NAMALWA (cell line): Measurements from ENCODE around the gene MAP3K12.
"Not testable (repeated sequence)": the region's sequence is repeated elsewhere in the genome, so short reads cannot be mapped to it uniquely, and the experiment has no call there.

Experiments used
- DNase-seq: peaks from one replicate; pipeline ENCODE4 v3.0.0-alpha.2; 2015; ENCODE audit warnings: low spot score

Gene MAP3K12

GRCh38 chr12:53466640-53467039 is 32.6 kb downstream of the MAP3K12 start:
- DNase-seq = no peak

DNA sequence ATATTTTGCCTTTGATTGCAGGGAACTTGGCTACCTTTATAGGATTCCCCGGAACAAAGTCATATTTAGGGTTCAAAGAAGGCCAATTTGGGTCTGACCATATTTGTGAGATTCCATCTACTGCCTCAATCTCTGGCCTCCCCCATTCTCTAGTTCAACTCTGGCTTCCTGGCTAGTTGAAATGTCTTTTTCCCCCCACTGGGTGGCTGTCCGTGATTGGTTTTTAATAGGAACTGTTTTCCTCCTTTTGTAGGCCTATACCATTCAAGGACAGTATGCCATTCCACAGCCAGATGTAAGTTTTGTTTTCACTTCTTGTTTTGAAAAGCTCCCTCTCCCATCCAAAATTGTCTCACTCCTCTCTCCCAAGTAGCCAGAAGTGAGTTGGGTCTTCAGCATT is 33.6 kb downstream of the MAP3K12 start:
- DNase-seq = no peak

- DNase-seq = no peak
Observed at GRCh38 chr12:53464685-53465418, 34.4 kb downstream of the MAP3K12 start.

GRCh38 chr12:53463802-53464560 is 35.3 kb downstream of the MAP3K12 start:
- no peak for DNase-seq

DNA sequence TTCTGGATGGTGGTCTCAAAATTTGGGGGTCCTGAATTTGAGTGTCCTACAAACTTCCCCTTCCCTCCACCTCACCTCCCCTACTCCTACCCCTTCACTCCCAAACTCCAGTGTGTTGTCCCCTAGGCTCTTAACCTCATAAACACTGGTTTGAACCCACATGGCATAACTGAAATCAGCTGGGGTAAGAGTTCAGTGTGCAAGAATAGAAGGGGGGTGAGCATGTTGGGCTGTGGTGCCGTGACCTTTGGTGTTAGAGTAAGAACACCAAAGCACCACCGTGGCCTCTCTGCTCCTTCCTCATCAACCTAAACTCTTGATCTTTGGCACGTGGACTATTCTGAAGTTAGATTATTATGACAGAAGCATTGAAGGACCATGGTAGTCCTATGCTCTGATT is 36.3 kb downstream of the MAP3K12 start:
- DNase-seq = no peak

- DNase-seq = no peak
Observed at GRCh38 chr12:53461591-53461990, 37.7 kb downstream of the MAP3K12 start.

DNA sequence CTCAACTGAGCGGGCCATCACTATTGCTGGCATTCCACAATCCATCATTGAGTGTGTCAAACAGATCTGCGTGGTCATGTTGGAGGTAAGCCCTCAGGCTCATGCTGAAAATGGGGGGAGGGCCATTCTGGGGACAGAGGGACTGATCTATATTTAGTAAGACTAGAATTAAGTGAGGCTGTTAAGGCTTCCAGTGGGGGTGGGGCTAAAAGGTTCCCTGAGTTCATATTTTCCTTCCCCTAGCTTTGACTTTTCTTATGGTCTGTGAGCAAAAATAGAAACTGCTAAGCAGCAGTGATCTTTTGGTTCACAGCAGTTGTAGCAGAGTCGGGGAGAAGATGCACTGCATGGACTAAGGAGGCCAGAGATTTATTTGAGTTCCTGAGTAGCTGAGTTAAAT is 38.2 kb downstream of the MAP3K12 start:
- no peak for DNase-seq

- peak; percentile 13 for DNase-seq
Observed at GRCh38 chr12:53459097-53459496, 40.2 kb downstream of the MAP3K12 start.

DNA sequence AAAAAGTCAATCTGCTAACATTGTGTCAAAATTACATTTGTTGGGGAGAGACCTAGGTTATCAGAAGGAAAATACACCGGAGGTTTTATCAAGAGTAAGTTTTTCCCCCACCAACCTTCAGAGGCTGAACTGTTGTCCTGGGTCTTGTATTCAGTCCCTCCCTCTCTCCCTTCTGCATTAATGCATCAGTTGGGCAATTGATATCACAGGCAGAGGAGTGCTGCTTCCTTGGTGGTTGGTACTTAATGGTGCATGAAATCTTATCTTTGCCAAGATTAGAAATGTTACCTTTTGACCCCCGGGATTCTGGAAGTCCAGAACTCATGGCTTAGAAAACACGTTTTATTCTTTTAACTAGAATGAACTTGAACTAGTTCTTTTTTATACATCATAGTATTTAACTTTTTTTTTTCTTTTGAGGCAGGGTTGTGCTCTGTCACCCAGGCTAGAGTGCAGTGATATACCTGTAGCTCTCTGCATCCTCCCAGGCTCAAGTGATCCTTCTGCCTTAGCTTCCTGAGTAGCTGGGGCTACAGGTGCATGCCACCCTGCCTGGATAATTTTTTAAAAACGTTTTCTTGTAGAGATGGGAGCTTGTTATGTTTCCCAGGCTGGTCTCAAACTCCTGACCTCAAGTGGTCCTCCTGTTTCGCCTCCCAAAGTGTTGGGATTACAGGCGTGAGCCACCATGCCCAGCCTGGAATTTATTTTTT is 42.4 kb downstream of the MAP3K12 start:
- DNase-seq = peak; percentile 32

- no peak for DNase-seq
Observed at GRCh38 chr12:53454707-53455106, 44.6 kb downstream of the MAP3K12 start.

DNA sequence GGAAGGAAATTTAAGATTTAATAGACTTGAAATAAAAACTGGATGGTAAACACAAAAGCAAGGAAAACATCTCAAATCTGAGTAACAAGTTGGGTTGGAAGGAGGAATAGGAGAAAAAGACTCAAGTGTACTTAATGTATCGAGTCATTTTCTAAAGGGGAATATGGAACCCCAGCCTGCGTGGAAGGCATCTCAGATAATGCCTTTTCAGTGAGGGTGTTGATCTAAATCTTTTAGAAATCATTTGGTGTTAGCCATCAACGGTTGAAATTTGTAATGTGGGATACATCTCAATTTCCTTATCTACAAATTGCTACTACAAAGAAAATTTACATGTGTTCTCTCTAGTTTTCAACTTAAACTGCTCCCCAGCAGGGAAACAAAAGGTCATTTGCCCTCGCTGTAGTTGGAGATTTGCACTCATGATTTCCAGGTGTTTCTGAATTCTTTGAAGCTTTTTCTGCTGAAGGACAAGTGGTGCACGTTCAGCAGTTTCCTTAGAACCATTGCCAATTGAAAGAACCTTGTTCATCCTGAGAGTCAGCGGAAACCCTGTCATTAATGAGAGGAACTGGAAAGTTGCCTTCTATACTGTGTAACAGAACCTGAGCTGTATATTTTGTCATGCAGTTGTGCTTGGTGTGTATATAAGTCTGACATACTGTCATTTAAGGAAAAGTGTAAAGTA is 45.2 kb downstream of the MAP3K12 start:
- DNase-seq = peak; percentile 16

DNA sequence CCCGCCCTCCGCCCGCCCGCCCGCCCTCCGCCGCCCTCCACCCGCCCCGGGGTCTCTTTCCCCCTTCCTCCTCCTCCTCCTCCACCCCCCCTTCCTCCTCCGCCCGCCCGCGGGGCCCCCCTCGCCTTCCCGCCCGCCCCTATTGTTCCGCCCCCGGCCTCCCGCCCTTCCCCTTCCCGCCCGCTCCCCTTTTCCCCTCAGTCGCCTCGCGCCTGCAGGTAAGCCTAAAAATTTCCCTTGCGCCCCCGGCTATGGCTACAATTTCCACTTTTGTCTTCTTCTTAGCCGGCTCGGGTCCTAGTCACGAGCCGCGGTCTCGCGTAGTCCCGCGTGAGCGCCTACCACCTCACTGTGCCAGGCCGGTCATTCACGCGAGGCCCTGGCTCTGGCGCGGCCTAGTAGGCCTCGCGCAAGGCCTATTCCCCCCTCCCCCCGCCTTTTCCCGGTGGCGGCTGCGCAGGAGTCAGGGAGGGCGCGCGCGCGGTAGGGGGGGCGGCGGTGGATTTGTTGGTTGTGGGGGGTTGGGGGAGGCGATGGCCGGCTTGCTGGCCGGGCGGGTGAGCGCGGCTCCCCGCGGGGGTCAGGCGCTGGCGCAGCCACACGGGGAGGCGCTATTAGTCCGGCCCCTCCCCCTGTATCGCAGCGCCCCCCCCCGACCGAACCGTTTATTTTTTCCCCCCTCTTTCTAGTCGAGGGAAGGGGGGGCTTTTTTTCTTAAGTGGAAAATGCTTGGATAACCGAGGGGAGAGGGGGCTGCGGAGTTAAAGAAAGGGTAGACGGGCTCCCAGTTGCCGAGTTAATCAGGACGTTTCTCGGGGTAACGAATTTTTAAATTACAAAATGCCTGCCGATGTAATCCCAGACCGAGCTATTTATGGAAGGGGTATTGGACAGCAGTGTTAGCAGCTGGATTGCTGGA is 46.8 kb downstream of the MAP3K12 start:
- peak; percentile 74 for DNase-seq

DNA sequence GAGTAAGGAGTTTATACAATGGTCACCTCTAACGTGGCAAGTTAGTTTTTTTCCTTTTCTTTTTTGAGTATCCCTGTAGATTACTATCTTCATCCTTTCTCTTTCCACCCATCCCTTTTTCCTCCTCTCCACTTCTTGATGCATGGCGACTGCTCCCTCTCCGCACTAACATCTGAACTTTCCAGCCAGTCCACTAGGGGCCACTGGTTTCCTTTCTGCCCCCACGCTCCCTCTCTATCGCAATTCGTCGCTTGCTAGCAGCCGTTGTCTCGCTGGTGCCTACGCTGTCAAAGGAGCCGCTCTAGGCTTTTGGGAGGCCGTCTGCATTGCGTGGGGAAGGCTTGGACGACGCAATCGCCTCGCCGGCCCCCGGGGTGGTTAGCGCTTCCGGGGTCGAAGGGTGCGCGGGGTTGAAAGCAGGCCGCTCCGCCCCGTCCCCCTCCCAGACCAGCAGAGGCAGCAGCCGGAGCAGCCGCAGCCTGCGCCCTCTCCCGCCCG is 47.5 kb downstream of the MAP3K12 start, which contains the start of gene PCBP2:
PCBP2 (plus strand) TSS at position 442 of the 498 bp plus-strand sequence. CDS start 2,699 bp downstream, outside the sequence.
- peak; percentile 99 for DNase-seq

GRCh38 chr12:53450936-53451335 is 48.3 kb downstream of the MAP3K12 start:
- no peak for DNase-seq

GRCh38 chr12:53444593-53445325 is 54.5 kb downstream of the MAP3K12 start:
- DNase-seq = not testable (repeated sequence)

DNA sequence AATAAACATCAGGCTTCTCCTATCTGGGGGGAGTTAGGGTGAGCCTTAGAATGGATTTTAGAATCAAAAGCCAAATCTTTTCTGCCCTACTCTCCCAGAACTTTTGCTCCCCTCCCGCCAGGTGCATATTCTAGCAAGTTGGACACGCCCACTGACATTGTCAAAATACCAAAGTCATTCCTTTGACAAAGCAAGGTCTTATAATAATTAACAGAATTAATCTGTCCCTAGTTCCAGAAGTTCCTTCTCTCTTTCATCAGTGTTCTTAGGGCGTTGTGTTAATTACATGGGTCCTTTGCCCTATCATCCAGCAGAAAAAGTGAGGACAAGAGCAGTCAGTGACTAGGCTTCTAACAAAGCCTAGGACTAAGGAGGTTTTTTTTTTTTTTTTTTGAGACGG is 55.3 kb downstream of the MAP3K12 start:
- no peak for DNase-seq

DNA sequence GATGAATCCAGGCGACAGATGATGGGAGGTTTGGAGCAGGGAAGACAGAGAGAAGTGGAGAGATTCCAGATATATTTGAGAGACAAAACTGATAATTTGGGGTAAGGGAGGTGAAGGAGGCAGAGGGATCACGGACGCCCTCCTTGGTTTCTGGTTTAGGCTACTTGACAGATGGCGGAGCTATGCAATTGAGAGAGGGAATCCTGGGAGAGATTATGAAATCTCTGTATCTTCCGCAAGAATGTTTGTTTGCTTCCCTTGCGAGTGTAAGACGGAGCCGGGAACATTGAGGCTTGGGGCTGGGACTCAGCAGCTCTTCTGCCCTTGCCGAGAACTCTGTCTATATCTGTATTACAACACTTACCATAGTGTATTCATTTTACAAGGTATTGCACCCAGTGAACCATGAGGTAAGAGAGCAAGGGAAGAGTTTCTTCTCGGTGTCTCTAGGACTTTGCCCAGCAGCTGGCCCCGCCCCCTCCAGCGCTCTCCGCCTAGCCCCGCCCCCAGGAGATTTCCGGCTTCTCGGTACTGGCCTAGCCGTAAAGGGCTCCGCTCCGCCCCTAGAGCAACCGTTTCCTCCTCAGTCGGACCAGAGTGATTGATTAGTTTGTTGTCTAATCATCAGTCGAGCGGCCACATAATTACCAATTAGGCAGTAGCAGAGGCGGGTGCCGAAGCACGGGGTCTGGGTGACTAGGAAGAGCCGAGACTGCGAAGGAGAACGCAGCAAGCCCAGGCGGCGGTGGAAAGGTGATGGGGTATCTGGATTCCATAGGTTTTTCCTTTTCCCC is 58.0 kb downstream of the MAP3K12 start, which contains the start of gene PRR13:
PRR13 (plus strand) TSS at position 695 of the 794 bp plus-strand sequence. CDS start 981 bp downstream, outside the sequence.
- DNase-seq = peak; percentile 99

GRCh38 chr12:53439582-53439981 is 59.7 kb downstream of the MAP3K12 start:
- not testable (repeated sequence) for DNase-seq

GRCh38 chr12:53435326-53435725 is 63.9 kb downstream of the MAP3K12 start:
- DNase-seq = not testable (repeated sequence)
